K562 (cell line): ENCODE measurements around the gene EIF4G1. TPM values are rescaled to one million over a fixed set of nuclear protein-coding genes. Genes with fewer than 3 reads are reported as not detected.
A peak's percentile ranks its signal among the peaks of the same experiment; 100 is the strongest.

Experiments used
- HCFC1 ChIP-seq: IDR thresholded peaks from 2 replicates; pipeline ENCODE4 v1.6.1; 2012; ENCODE audit warnings: low read depth, low read length, improper control_type of control experiment
- POLR2G ChIP-seq: fragments of 200-400 bp; formaldehyde crosslinking; IDR thresholded peaks from 2 replicates; pipeline ENCODE4 v1.6.1; 2017; ENCODE audit warnings: low read depth, mild to moderate bottlenecking, antibody characterized with exemption, low read length, moderate library complexity
- RBBP5 ChIP-seq: fragments of 200-600 bp; sonication (generic); IDR thresholded peaks from 2 replicates; pipeline ENCODE4 v1.6.1; 2012; ENCODE audit warnings: borderline replicate concordance, mild to moderate bottlenecking, low read length, control low read depth, inconsistent platforms; ENCODE audit not compliant: insufficient read depth, poor library complexity, severe bottlenecking
- RNF219 ChIP-seq: fragments of 250-450 bp; sonication (Bioruptor Pico); IDR thresholded peaks from 2 replicates; pipeline ENCODE4 v1.5.0; 2022; ENCODE audit warnings: mild to moderate bottlenecking
- polyA plus RNA-seq, 8 experiments: library from polyadenylated mRNA; depleted of rRNA in 4 of 8; stranded (reverse) in 5 of 8; unstranded in 3 of 8; fragments of >200 nt; fragmentation: Nextera tagmentation in 2 of 8; fragmentation: Illumina TruSeq in 1 of 8; extraction: Ambion mirVana in 2 of 8; extraction: Trizol in 1 of 8; gene quantifications; 2 replicates each; pipeline versions ENCODE4 v1.2.1 to v1.2.3, GENCODE V29; 2011 to 2014; ENCODE audit warnings: inconsistent platforms in 1 of 8, missing spikeins in 1 of 8
- total RNA-seq, 7 experiments: library from RNA; depleted of rRNA in 6 of 7; stranded (reverse); fragments of >200 nt in 6 of 7; fragmentation: Illumina TruSeq in 2 of 7; extraction: Trizol in 2 of 7; gene quantifications; 2 replicates each; pipeline versions ENCODE4 v1.2.1 to v1.2.3, GENCODE V29; 2011 to 2021; ENCODE audit warnings: low replicate concordance in 1 of 7
- TF ChIP-seq, protein P1 (sequence below): fragments of 450-650 bp; IDR thresholded peaks from 2 replicates; pipeline ENCODE4 v1.6.1; 2016; ENCODE audit warnings: mild to moderate bottlenecking, moderate library complexity
- TF ChIP-seq, protein P2 (sequence below): fragments of 450-650 bp; IDR thresholded peaks from 2 replicates; pipeline ENCODE4 v1.6.1; 2014; ENCODE audit warnings: low read depth, mild to moderate bottlenecking, moderate library complexity, borderline replicate concordance
- TF ChIP-seq, protein P3 (sequence below): fragments of 250-450 bp; sonication (Bioruptor Pico); IDR thresholded peaks from 2 replicates; pipeline ENCODE4 v1.8.0; 2021; ENCODE audit warnings: moderate library complexity, mild to moderate bottlenecking, inconsistent platforms

The EIF4G1 gene
- total and polyA plus RNA-seq, 9 of the 15 experiments (the other 6 are each of a cell fraction or from before 2014, with no cell fraction given): 4.6 to 505 (median 155) TPM

GRCh38 chr3:184362668-184363546 is 48.5 kb downstream of the EIF4G1 start (continued):
- TF ChIP-seq, protein P1, sequence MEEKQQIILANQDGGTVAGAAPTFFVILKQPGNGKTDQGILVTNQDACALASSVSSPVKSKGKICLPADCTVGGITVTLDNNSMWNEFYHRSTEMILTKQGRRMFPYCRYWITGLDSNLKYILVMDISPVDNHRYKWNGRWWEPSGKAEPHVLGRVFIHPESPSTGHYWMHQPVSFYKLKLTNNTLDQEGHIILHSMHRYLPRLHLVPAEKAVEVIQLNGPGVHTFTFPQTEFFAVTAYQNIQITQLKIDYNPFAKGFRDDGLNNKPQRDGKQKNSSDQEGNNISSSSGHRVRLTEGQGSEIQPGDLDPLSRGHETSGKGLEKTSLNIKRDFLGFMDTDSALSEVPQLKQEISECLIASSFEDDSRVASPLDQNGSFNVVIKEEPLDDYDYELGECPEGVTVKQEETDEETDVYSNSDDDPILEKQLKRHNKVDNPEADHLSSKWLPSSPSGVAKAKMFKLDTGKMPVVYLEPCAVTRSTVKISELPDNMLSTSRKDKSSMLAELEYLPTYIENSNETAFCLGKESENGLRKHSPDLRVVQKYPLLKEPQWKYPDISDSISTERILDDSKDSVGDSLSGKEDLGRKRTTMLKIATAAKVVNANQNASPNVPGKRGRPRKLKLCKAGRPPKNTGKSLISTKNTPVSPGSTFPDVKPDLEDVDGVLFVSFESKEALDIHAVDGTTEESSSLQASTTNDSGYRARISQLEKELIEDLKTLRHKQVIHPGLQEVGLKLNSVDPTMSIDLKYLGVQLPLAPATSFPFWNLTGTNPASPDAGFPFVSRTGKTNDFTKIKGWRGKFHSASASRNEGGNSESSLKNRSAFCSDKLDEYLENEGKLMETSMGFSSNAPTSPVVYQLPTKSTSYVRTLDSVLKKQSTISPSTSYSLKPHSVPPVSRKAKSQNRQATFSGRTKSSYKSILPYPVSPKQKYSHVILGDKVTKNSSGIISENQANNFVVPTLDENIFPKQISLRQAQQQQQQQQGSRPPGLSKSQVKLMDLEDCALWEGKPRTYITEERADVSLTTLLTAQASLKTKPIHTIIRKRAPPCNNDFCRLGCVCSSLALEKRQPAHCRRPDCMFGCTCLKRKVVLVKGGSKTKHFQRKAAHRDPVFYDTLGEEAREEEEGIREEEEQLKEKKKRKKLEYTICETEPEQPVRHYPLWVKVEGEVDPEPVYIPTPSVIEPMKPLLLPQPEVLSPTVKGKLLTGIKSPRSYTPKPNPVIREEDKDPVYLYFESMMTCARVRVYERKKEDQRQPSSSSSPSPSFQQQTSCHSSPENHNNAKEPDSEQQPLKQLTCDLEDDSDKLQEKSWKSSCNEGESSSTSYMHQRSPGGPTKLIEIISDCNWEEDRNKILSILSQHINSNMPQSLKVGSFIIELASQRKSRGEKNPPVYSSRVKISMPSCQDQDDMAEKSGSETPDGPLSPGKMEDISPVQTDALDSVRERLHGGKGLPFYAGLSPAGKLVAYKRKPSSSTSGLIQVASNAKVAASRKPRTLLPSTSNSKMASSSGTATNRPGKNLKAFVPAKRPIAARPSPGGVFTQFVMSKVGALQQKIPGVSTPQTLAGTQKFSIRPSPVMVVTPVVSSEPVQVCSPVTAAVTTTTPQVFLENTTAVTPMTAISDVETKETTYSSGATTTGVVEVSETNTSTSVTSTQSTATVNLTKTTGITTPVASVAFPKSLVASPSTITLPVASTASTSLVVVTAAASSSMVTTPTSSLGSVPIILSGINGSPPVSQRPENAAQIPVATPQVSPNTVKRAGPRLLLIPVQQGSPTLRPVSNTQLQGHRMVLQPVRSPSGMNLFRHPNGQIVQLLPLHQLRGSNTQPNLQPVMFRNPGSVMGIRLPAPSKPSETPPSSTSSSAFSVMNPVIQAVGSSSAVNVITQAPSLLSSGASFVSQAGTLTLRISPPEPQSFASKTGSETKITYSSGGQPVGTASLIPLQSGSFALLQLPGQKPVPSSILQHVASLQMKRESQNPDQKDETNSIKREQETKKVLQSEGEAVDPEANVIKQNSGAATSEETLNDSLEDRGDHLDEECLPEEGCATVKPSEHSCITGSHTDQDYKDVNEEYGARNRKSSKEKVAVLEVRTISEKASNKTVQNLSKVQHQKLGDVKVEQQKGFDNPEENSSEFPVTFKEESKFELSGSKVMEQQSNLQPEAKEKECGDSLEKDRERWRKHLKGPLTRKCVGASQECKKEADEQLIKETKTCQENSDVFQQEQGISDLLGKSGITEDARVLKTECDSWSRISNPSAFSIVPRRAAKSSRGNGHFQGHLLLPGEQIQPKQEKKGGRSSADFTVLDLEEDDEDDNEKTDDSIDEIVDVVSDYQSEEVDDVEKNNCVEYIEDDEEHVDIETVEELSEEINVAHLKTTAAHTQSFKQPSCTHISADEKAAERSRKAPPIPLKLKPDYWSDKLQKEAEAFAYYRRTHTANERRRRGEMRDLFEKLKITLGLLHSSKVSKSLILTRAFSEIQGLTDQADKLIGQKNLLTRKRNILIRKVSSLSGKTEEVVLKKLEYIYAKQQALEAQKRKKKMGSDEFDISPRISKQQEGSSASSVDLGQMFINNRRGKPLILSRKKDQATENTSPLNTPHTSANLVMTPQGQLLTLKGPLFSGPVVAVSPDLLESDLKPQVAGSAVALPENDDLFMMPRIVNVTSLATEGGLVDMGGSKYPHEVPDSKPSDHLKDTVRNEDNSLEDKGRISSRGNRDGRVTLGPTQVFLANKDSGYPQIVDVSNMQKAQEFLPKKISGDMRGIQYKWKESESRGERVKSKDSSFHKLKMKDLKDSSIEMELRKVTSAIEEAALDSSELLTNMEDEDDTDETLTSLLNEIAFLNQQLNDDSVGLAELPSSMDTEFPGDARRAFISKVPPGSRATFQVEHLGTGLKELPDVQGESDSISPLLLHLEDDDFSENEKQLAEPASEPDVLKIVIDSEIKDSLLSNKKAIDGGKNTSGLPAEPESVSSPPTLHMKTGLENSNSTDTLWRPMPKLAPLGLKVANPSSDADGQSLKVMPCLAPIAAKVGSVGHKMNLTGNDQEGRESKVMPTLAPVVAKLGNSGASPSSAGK: peak; percentile 90
- peak; percentile 92 for TF ChIP-seq POLR2G
- TF ChIP-seq, protein P2, sequence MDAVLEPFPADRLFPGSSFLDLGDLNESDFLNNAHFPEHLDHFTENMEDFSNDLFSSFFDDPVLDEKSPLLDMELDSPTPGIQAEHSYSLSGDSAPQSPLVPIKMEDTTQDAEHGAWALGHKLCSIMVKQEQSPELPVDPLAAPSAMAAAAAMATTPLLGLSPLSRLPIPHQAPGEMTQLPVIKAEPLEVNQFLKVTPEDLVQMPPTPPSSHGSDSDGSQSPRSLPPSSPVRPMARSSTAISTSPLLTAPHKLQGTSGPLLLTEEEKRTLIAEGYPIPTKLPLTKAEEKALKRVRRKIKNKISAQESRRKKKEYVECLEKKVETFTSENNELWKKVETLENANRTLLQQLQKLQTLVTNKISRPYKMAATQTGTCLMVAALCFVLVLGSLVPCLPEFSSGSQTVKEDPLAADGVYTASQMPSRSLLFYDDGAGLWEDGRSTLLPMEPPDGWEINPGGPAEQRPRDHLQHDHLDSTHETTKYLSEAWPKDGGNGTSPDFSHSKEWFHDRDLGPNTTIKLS: peak; percentile 68; the same call in 1 of the 2 replicates
- peak; percentile 70 for TF ChIP-seq RBBP5
- TF ChIP-seq, protein P3, sequence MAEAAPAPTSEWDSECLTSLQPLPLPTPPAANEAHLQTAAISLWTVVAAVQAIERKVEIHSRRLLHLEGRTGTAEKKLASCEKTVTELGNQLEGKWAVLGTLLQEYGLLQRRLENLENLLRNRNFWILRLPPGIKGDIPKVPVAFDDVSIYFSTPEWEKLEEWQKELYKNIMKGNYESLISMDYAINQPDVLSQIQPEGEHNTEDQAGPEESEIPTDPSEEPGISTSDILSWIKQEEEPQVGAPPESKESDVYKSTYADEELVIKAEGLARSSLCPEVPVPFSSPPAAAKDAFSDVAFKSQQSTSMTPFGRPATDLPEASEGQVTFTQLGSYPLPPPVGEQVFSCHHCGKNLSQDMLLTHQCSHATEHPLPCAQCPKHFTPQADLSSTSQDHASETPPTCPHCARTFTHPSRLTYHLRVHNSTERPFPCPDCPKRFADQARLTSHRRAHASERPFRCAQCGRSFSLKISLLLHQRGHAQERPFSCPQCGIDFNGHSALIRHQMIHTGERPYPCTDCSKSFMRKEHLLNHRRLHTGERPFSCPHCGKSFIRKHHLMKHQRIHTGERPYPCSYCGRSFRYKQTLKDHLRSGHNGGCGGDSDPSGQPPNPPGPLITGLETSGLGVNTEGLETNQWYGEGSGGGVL (CRISPR knock-in tag): no peak
- TF ChIP-seq RNF219: no peak
- peak; percentile 89 for TF ChIP-seq HCFC1
